HEK293 (cell line): Measurements from ENCODE around the gene ELL.

ENCODE experiments used
- EGR2 ChIP-seq: fragments of 450-650 bp; formaldehyde crosslinking; IDR thresholded peaks from 2 replicates; pipeline ENCODE4 v1.5.1; 2016; ENCODE audit warnings: low read depth, missing biosample characterization, missing genetic modification characterization
- GLIS2 ChIP-seq: fragments of 450-650 bp; formaldehyde crosslinking; IDR thresholded peaks from 2 replicates; pipeline ENCODE4 v1.5.1; 2016; ENCODE audit warnings: missing biosample characterization, missing genetic modification characterization
- KLF10 ChIP-seq: fragments of 450-650 bp; IDR thresholded peaks from 2 replicates; pipeline ENCODE4 v1.5.1; 2018; ENCODE audit warnings: missing biosample characterization, mild to moderate bottlenecking, missing genetic modification characterization
- MEIS1 ChIP-seq: sonication (generic); formaldehyde crosslinking; IDR thresholded peaks from 2 replicates; pipeline ENCODE4 v1.8.1; 2022; ENCODE audit warnings: missing genetic modification reagents, mild to moderate bottlenecking, borderline replicate concordance
- OSR2 ChIP-seq: fragments of 450-650 bp; formaldehyde crosslinking; IDR thresholded peaks from 2 replicates; pipeline ENCODE4 v1.5.1; 2016; ENCODE audit warnings: missing biosample characterization, missing genetic modification characterization
- SCRT1 ChIP-seq: fragments of 450-650 bp; formaldehyde crosslinking; IDR thresholded peaks from 2 replicates; pipeline ENCODE4 v1.5.1; 2016; ENCODE audit warnings: missing biosample characterization, missing genetic modification characterization, borderline replicate concordance
- SP3 ChIP-seq: fragments of 450-650 bp; formaldehyde crosslinking; IDR thresholded peaks from 2 replicates; pipeline ENCODE4 v1.5.1; 2016; ENCODE audit warnings: missing biosample characterization, missing genetic modification characterization
- ZBTB20 ChIP-seq: fragments of 450-650 bp; formaldehyde crosslinking; IDR thresholded peaks from 2 replicates; pipeline ENCODE4 v1.5.1; 2016; ENCODE audit warnings: missing biosample characterization, missing genetic modification characterization
- ZIC2 ChIP-seq: fragments of 450-650 bp; formaldehyde crosslinking; IDR thresholded peaks from 2 replicates; pipeline ENCODE4 v1.5.1; 2016; ENCODE audit warnings: missing biosample characterization, missing genetic modification characterization
- ZNF138 ChIP-seq: fragments of 450-650 bp; formaldehyde crosslinking; IDR thresholded peaks from 2 replicates; pipeline ENCODE4 v1.5.1; 2016; ENCODE audit warnings: missing biosample characterization, missing genetic modification characterization, borderline replicate concordance
- ZNF146 ChIP-seq: fragments of 450-650 bp; formaldehyde crosslinking; IDR thresholded peaks from 2 replicates; pipeline ENCODE4 v1.5.1; 2016; ENCODE audit warnings: missing biosample characterization, missing genetic modification characterization
- ZNF335 ChIP-seq: fragments of 450-650 bp; formaldehyde crosslinking; conservative IDR thresholded peaks from 2 replicates; pipeline ENCODE4 v1.5.1; 2016; ENCODE audit warnings: missing biosample characterization, missing genetic modification characterization
- ZNF514 ChIP-seq: fragments of 450-650 bp; formaldehyde crosslinking; IDR thresholded peaks from 2 replicates; pipeline ENCODE4 v1.5.1; 2016; ENCODE audit warnings: missing biosample characterization, missing genetic modification characterization
- ZNF555 ChIP-seq: fragments of 450-650 bp; formaldehyde crosslinking; conservative IDR thresholded peaks from 2 replicates; pipeline ENCODE4 v1.5.1; 2017; ENCODE audit warnings: missing biosample characterization, mild to moderate bottlenecking, missing genetic modification characterization, inconsistent platforms
- ZNF596 ChIP-seq: fragments of 450-650 bp; IDR thresholded peaks from 2 replicates; pipeline ENCODE4 v1.5.0; 2018; ENCODE audit warnings: missing biosample characterization, mild to moderate bottlenecking, missing genetic modification characterization, moderate library complexity
- ZNF777 ChIP-seq: fragments of 450-650 bp; formaldehyde crosslinking; IDR thresholded peaks from 2 replicates; pipeline ENCODE4 v1.5.1; 2017; ENCODE audit warnings: missing biosample characterization, missing genetic modification characterization, borderline replicate concordance
- ZNF843 ChIP-seq: fragments of 450-650 bp; formaldehyde crosslinking; IDR thresholded peaks from 2 replicates; pipeline ENCODE4 v1.5.1; 2016; ENCODE audit warnings: missing biosample characterization, missing genetic modification characterization
- TF ChIP-seq, protein P1 (sequence below): fragments of 450-650 bp; formaldehyde crosslinking; IDR thresholded peaks from 2 replicates; pipeline ENCODE4 v1.5.1; 2016; ENCODE audit warnings: missing biosample characterization, missing genetic modification characterization, borderline replicate concordance
- TF ChIP-seq, protein P2 (sequence below): fragments of 450-650 bp; formaldehyde crosslinking; IDR thresholded peaks from 2 replicates; pipeline ENCODE4 v1.5.1; 2016; ENCODE audit warnings: missing biosample characterization, missing genetic modification characterization
- TF ChIP-seq, protein P3 (sequence below): fragments of 450-650 bp; formaldehyde crosslinking; IDR thresholded peaks from 2 replicates; pipeline ENCODE4 v1.5.1; 2016; ENCODE audit warnings: missing biosample characterization, missing genetic modification characterization
- TF ChIP-seq, protein P4 (sequence below): fragments of 450-650 bp; formaldehyde crosslinking; IDR thresholded peaks from 2 replicates; pipeline ENCODE4 v1.5.1; 2016; ENCODE audit warnings: missing biosample characterization, missing genetic modification characterization
- TF ChIP-seq, protein P5 (sequence below): fragments of 450-650 bp; formaldehyde crosslinking; optimal IDR thresholded peaks from 2 replicates; pipeline ENCODE3; 2016; ENCODE audit warnings: missing biosample characterization, mild to moderate bottlenecking, missing genetic modification characterization
- TF ChIP-seq, protein P6 (sequence below): fragments of 450-650 bp; IDR thresholded peaks from 2 replicates; pipeline ENCODE4 v1.5.1; 2018; ENCODE audit warnings: missing biosample characterization, mild to moderate bottlenecking, missing genetic modification characterization

The ELL gene

DNA sequence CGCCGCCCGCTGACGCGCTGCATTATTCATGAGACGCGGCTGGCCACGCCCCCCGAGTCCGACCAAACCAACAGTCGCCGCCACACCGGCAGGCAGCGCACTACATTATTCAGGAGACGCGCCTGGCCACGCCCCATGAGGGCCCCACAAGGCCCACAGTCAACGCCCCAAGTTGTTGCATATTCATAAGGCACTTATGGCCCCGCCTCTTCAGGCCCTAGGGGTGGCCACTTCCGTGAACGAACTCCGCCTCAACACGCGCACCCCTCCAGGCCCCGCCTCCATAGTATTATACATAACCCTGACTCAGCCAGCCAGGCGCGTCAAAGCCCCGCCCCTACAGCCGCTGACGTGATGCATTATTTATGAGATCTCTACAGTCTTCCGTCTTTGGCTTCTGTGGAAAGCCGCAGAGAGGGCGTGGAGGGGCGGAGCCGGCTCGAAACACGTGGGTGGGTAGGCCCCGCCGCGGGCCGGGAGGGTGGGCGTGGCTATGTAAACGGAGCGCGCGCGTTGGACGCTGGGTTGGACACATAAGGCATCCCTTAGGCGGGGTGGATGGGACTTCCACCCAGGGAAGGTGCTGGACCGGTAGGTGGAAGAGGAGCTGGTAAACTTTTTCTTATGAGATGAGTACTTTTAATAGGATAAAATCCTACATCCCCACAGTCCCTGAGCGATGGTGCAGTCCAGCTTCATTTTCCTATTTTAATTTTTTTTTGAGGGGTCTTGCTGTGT is 423 bp upstream of the ELL start (continued):
- TF ChIP-seq, protein P1, sequence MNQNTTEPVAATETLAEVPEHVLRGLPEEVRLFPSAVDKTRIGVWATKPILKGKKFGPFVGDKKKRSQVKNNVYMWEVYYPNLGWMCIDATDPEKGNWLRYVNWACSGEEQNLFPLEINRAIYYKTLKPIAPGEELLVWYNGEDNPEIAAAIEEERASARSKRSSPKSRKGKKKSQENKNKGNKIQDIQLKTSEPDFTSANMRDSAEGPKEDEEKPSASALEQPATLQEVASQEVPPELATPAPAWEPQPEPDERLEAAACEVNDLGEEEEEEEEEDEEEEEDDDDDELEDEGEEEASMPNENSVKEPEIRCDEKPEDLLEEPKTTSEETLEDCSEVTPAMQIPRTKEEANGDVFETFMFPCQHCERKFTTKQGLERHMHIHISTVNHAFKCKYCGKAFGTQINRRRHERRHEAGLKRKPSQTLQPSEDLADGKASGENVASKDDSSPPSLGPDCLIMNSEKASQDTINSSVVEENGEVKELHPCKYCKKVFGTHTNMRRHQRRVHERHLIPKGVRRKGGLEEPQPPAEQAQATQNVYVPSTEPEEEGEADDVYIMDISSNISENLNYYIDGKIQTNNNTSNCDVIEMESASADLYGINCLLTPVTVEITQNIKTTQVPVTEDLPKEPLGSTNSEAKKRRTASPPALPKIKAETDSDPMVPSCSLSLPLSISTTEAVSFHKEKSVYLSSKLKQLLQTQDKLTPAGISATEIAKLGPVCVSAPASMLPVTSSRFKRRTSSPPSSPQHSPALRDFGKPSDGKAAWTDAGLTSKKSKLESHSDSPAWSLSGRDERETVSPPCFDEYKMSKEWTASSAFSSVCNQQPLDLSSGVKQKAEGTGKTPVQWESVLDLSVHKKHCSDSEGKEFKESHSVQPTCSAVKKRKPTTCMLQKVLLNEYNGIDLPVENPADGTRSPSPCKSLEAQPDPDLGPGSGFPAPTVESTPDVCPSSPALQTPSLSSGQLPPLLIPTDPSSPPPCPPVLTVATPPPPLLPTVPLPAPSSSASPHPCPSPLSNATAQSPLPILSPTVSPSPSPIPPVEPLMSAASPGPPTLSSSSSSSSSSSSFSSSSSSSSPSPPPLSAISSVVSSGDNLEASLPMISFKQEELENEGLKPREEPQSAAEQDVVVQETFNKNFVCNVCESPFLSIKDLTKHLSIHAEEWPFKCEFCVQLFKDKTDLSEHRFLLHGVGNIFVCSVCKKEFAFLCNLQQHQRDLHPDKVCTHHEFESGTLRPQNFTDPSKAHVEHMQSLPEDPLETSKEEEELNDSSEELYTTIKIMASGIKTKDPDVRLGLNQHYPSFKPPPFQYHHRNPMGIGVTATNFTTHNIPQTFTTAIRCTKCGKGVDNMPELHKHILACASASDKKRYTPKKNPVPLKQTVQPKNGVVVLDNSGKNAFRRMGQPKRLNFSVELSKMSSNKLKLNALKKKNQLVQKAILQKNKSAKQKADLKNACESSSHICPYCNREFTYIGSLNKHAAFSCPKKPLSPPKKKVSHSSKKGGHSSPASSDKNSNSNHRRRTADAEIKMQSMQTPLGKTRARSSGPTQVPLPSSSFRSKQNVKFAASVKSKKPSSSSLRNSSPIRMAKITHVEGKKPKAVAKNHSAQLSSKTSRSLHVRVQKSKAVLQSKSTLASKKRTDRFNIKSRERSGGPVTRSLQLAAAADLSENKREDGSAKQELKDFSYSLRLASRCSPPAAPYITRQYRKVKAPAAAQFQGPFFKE (tag by site-specific recombination): no peak
- TF ChIP-seq ZNF843 (no peak), ZNF596 (no peak), ZNF146 (tag by site-specific recombination) (no peak), KLF10 (tag by site-specific recombination) (peak; percentile 86), ZNF138 (no peak), ZNF514 (tag by site-specific recombination) (no peak), OSR2 (peak; percentile 59; the same call in 1 of the 2 replicates), EGR2 (peak; percentile 46), ZIC2 (no peak), ZNF335 (tag by site-specific recombination) (0 out of 2 replicates have a peak, but pooled peaks have one; percentile 38), ZNF555 (tag by site-specific recombination) (no peak), ZNF777 (tag by site-specific recombination) (no peak), SP3 (peak; percentile 92), ZBTB20 (tag by site-specific recombination) (no peak), SCRT1 (tag by site-specific recombination) (no peak), MEIS1 (CRISPR knock-in tag) (no peak), GLIS2 (tag by site-specific recombination) (no peak)
- TF ChIP-seq, protein P2, sequence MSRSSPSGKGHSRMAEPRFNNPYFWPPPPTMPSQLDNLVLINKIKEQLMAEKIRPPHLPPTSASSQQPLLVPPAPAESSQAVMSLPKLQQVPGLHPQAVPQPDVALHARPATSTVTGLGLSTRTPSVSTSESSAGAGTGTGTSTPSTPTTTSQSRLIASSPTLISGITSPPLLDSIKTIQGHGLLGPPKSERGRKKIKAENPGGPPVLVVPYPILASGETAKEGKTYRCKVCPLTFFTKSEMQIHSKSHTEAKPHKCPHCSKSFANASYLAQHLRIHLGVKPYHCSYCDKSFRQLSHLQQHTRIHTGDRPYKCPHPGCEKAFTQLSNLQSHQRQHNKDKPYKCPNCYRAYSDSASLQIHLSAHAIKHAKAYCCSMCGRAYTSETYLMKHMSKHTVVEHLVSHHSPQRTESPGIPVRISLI (tag by site-specific recombination): peak; percentile 11; the same call in 1 of the 2 replicates
- TF ChIP-seq, protein P3, sequence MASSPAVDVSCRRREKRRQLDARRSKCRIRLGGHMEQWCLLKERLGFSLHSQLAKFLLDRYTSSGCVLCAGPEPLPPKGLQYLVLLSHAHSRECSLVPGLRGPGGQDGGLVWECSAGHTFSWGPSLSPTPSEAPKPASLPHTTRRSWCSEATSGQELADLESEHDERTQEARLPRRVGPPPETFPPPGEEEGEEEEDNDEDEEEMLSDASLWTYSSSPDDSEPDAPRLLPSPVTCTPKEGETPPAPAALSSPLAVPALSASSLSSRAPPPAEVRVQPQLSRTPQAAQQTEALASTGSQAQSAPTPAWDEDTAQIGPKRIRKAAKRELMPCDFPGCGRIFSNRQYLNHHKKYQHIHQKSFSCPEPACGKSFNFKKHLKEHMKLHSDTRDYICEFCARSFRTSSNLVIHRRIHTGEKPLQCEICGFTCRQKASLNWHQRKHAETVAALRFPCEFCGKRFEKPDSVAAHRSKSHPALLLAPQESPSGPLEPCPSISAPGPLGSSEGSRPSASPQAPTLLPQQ (tag by site-specific recombination): no peak
- TF ChIP-seq, protein P4, sequence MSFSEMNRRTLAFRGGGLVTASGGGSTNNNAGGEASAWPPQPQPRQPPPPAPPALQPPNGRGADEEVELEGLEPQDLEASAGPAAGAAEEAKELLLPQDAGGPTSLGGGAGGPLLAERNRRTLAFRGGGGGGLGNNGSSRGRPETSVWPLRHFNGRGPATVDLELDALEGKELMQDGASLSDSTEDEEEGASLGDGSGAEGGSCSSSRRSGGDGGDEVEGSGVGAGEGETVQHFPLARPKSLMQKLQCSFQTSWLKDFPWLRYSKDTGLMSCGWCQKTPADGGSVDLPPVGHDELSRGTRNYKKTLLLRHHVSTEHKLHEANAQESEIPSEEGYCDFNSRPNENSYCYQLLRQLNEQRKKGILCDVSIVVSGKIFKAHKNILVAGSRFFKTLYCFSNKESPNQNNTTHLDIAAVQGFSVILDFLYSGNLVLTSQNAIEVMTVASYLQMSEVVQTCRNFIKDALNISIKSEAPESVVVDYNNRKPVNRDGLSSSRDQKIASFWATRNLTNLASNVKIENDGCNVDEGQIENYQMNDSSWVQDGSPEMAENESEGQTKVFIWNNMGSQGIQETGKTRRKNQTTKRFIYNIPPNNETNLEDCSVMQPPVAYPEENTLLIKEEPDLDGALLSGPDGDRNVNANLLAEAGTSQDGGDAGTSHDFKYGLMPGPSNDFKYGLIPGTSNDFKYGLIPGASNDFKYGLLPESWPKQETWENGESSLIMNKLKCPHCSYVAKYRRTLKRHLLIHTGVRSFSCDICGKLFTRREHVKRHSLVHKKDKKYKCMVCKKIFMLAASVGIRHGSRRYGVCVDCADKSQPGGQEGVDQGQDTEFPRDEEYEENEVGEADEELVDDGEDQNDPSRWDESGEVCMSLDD (tag by site-specific recombination): no peak
- TF ChIP-seq, protein P5, sequence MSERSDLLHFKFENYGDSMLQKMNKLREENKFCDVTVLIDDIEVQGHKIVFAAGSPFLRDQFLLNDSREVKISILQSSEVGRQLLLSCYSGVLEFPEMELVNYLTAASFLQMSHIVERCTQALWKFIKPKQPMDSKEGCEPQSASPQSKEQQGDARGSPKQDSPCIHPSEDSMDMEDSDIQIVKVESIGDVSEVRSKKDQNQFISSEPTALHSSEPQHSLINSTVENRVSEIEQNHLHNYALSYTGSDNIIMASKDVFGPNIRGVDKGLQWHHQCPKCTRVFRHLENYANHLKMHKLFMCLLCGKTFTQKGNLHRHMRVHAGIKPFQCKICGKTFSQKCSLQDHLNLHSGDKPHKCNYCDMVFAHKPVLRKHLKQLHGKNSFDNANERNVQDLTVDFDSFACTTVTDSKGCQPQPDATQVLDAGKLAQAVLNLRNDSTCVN (tag by site-specific recombination): no peak
- TF ChIP-seq, protein P6, sequence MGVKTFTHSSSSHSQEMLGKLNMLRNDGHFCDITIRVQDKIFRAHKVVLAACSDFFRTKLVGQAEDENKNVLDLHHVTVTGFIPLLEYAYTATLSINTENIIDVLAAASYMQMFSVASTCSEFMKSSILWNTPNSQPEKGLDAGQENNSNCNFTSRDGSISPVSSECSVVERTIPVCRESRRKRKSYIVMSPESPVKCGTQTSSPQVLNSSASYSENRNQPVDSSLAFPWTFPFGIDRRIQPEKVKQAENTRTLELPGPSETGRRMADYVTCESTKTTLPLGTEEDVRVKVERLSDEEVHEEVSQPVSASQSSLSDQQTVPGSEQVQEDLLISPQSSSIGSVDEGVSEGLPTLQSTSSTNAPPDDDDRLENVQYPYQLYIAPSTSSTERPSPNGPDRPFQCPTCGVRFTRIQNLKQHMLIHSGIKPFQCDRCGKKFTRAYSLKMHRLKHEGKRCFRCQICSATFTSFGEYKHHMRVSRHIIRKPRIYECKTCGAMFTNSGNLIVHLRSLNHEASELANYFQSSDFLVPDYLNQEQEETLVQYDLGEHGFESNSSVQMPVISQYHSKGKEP (tag by site-specific recombination): no peak
